H1 (cell line): Measurements from ENCODE around the gene KCNMA1. TPM values are rescaled to one million over a fixed set of nuclear protein-coding genes. Genes with fewer than 3 reads are reported as not detected.

ENCODE experiments used
- EP300 ChIP-seq, 2 experiments: IDR thresholded peaks; 1 replicate in 1 of 2; 2 replicates in 1 of 2; pipeline ENCODE4 v1.6.1; 2011 to 2012; ENCODE audit warnings: low read depth in 2 of 2, low read length in 2 of 2, mild to moderate bottlenecking in 2 of 2, borderline replicate concordance in 1 of 2, inconsistent platforms in 1 of 2, moderate library complexity in 1 of 2
- polyA plus RNA-seq, 7 experiments: library from polyadenylated mRNA; depleted of rRNA in 3 of 7; stranded (reverse) in 5 of 7; unstranded in 2 of 7; fragments of >200 nt in 5 of 7; fragments of 200-250 nt in 2 of 7; gene quantifications; 1 replicate in 5 of 7; 2 replicates in 1 of 7; 4 replicates in 1 of 7; pipeline versions ENCODE4 v1.2.1 to v1.2.3, GENCODE V29; 2011 to 2013; ENCODE audit warnings: missing spikeins in 2 of 7, mixed read lengths in 2 of 7
- total RNA-seq: library from RNA; stranded (reverse); fragmentation: NEBNext Ultra II Directional; extraction: Animal tissue kit (Norgen Biotek cat#: 25700); gene quantifications from 2 replicates; pipeline ENCODE4 v1.2.1, GENCODE V29; 2021

KCNMA1 gene
- total and polyA plus RNA-seq, 2 of the 8 experiments (the other 6 are each of a cell fraction or from before 2014, with no cell fraction given), result 10.2 to 11.1 TPM

DNA sequence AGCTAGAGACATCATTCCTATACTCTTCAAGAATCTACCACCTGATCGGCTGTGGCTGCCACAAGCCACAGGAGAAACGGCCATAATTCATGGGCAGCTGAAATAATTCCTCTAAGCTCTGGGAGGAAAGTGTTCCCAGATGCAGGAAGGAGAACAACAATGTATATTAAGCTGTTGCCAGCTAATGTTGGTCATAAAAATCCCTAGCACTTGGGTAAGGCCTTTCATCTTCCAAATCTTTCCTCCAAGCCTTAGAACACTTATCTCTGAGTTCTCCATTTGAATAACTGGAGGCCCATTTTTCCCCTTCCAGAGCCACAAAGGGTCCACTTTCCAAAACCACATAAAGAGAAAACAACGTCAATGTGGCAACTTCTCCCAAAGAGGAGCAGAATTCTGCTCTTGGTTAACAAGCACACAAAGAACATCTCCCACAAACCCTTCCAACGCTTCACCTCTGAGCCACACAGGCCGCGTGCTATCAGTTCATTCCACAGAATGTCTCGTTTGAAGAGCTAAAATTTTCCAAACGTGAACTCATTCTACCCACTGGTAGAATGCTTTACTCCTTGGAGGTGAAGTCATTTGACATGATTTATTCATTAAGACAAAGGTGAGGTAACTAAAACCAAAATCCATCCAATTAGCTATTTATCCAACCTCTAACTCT is 11.2 kb downstream of the KCNMA1 start (continued):
- TF ChIP-seq EP300 (IDR thresholded peaks at IDR 0.05; ENCODE audit: borderline replicate concordance in 1 of 2, low read depth in 2 of 2, low read length in 2 of 2), result no peak
